CD4-positive, alpha-beta T cell (primary cell): ENCODE results near the gene KCNN4. TPM values are rescaled to one million over a fixed set of nuclear protein-coding genes. Genes with fewer than 3 reads are reported as not detected.

Experiments
- ATAC-seq: fragments of 200-7000 bp; cut with Tn5 transposase; one replicate; pipeline ENCODE4 v1.10.0; 2022; ENCODE audit warnings: mild to moderate bottlenecking; ENCODE audit not compliant: poor library complexity
- CTCF ChIA-PET: fragments of 350-600 bp; sonication (Branson Sonifier 250); formaldehyde crosslinking; loops from one replicate; lab custom pipeline; 2021; ENCODE audit warnings: antibody characterized with exemption, inconsistent platforms; lab: Charles Lee
- POLR2A ChIA-PET: fragments of 350-600 bp; sonication (Branson Sonifier 250); formaldehyde crosslinking; loops from one replicate; lab custom pipeline; 2021; ENCODE audit warnings: antibody characterized with exemption, inconsistent platforms; lab: Charles Lee
- DNase-seq, 14 experiments: peaks; one replicate each; pipeline ENCODE4 v3.0.0-alpha.2; 2013 to 2020; ENCODE audit warnings: mixed read lengths in 2 of 14
- H3K27ac ChIP-seq, 2 donors: one replicate each; pipeline versions ENCODE4 v1.5.1 to v1.7.0; 2013; ENCODE audit warnings: low read length in 2 of 2, low read depth in 1 of 2, mild to moderate bottlenecking in 1 of 2
- H3K27me3 ChIP-seq, 2 experiments: 1 replicate in 1 of 2; 2 replicates in 1 of 2; pipeline versions ENCODE4 v1.6.1 to v1.7.0; 2013; ENCODE audit warnings: low read length in 2 of 2, control low read depth in 1 of 2, mild to moderate bottlenecking in 1 of 2, moderate library complexity in 1 of 2; ENCODE audit not compliant: insufficient read depth in 2 of 2, control insufficient read depth in 1 of 2
- H3K36me3 ChIP-seq: one replicate; pipeline ENCODE4 v1.6.1; 2013; ENCODE audit warnings: low read length, control low read depth; ENCODE audit not compliant: insufficient read depth
- H3K4me1 ChIP-seq: one replicate; pipeline ENCODE4 v1.6.1; 2013; ENCODE audit warnings: low read length, control low read depth; ENCODE audit not compliant: insufficient read depth
- H3K4me3 ChIP-seq: one replicate; pipeline ENCODE4 v1.5.1; 2013; ENCODE audit warnings: mild to moderate bottlenecking, low read length, moderate library complexity
- H3K9me3 ChIP-seq, 2 experiments: 1 replicate in 1 of 2; 2 replicates in 1 of 2; pipeline versions ENCODE4 v1.6.1 to v1.7.0; 2013; ENCODE audit warnings: low read length in 2 of 2, mild to moderate bottlenecking in 2 of 2, control low read depth in 1 of 2, moderate library complexity in 1 of 2; ENCODE audit not compliant: control insufficient read depth in 1 of 2, insufficient read depth in 1 of 2
- H3K27ac Mint-ChIP-seq: one replicate; pipeline ENCODE4 v1.8.0; 2020; ENCODE audit warnings: mixed read lengths
- H3K27me3 Mint-ChIP-seq: one replicate; pipeline ENCODE4 v1.8.0; 2021; ENCODE audit warnings: mixed read lengths
- H3K36me3 Mint-ChIP-seq: one replicate; pipeline ENCODE4 v1.8.0; 2021; ENCODE audit warnings: low read depth, mixed read lengths
- H3K4me1 Mint-ChIP-seq: one replicate; pipeline ENCODE4 v1.8.0; 2021; ENCODE audit warnings: low read depth, mixed read lengths
- H3K4me3 Mint-ChIP-seq: one replicate; pipeline ENCODE4 v1.8.0; 2020; ENCODE audit warnings: mild to moderate bottlenecking, mixed read lengths
- H3K9me3 Mint-ChIP-seq: one replicate; pipeline ENCODE4 v1.8.0; 2020; ENCODE audit warnings: mixed read lengths
- CTCF ChIP-seq: fragments of 200-600 bp; IDR thresholded peaks from one replicate; pipeline ENCODE4 v1.8.0; 2022; ENCODE audit warnings: antibody characterized with exemption, mild to moderate bottlenecking
- intact Hi-C, 2 experiments: fragments of 100-400 bp; cut with DNase I in 1 of 2; cut with micrococcal nuclease in 1 of 2; formaldehyde crosslinking; loops; one replicate each; pipeline versions ENCODE4 v1.15.1 to v1.9.0; 2023 to 2025; cut with DNase I, micrococcal nuclease
- total RNA-seq, 174 experiments: library from RNA in 2 of 174; stranded (reverse) in 2 of 174; gene quantifications; one replicate each; pipeline ENCODE4 v1.2.3 and lab custom pipeline; 2021 to 2026

KCNN4 gene
- total RNA-seq, 2 experiments from 2014 or later, result 9.7 to 10.4 TPM

GRCh38 chr19:43754253-43754502 lies 26.6 kb downstream of the KCNN4 start:
- no peaks in the 10 kb centered on the region for H3K9me3 ChIP-seq
- POLR2A ChIA-PET, result interaction anchor here (0.6 to 4.9 kb wide), 15 partner anchors 9 to 458 kb away, joined by 3 to 47 read pairs (median 5); partner anchors contain the start of genes IRGQ, KCNN4, ZNF227 and ZNF283
- Mint-ChIP-seq H3K27me3 (no peaks in the 10 kb centered on the region), H3K27ac (peak overlapping the region; percentile 95), H3K9me3 (no peaks in the 10 kb centered on the region), H3K4me1 (peaks cover 43% of the 10 kb centered on the region), H3K36me3 (peaks cover 46% of the 10 kb centered on the region), H3K4me3 (peak overlapping the region; percentile 98)
- peak overlapping the region; percentile 97 to 99 for H3K27ac ChIP-seq
- no peaks in the 10 kb centered on the region for H3K27me3 ChIP-seq
- TF ChIP-seq CTCF, result no peak
- ATAC-seq, result no peak
- intact Hi-C loops, result loop anchor here in 1 of 2 experiments (5.0 to 10.0 kb wide), 3 partner anchors 183 to 289 kb away; partner anchors contain the start of genes LYPD3, ZNF45 and ZNF575
- peaks cover 26% of the 10 kb centered on the region for H3K36me3 ChIP-seq
- no peak for DNase-seq
- peaks cover 42% of the 10 kb centered on the region for H3K4me1 ChIP-seq
- CTCF ChIA-PET, result interaction anchor here (0.8 to 3.4 kb wide), 5 partner anchors 9 to 86 kb away, joined by 3 to 22 read pairs (median 4); no protein-coding TSS in a partner anchor
- H3K4me3 ChIP-seq, result peak overlapping the region; percentile 95

DNA sequence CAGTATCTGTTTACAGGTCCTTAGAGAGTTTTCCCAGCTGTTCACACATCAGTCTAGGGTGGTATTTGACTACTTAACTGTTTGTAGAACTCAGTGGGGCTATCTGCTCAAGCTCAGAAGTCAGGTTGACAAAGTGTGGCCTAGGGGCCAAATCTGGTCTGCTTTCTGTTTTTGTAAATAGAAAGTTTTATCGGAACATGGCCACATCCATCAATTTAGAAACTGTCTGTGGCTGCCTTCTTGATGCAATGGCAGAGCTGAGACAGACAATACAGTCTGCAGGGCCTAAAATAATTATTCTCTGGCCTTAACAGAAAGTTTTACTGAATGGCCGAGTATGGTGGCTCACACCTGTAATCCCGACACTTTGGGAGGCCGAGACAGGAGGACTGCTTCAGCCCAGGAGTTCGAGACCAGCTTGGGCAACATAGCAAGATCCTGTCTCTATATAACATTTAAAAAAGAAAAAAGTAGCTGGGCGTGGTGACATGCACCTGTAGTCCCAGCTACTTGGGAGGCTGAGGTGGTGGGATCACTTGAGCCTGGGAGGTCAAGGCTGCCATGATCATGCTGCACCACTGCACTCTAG lies 28.4 kb downstream of the KCNN4 start:
- no peak for TF ChIP-seq CTCF
- Histone ChIP-seq H3K27ac (peak overlapping the region in 1 of 2 donors; percentile 0), H3K4me3 (no peak overlapping the region), H3K9me3 (no peaks in the 10 kb centered on the region), H3K27me3 (no peaks in the 10 kb centered on the region), H3K4me1 (peaks cover 47% of the 10 kb centered on the region), H3K36me3 (peaks cover 42% of the 10 kb centered on the region)
- H3K9me3 Mint-ChIP-seq, result no peaks in the 10 kb centered on the region
- DNase-seq (no peak), ATAC-seq (no peak)
- H3K36me3 Mint-ChIP-seq, result peaks cover 62% of the 10 kb centered on the region
- CTCF ChIA-PET, result interaction anchor here (1.0 to 1.7 kb wide), 3 partner anchors 14 to 57 kb away, joined by 4 to 9 read pairs (median 5); no protein-coding TSS in a partner anchor
- H3K4me1 Mint-ChIP-seq, result peaks cover 53% of the 10 kb centered on the region
- H3K27me3 Mint-ChIP-seq, result no peaks in the 10 kb centered on the region
- no peak overlapping the region for H3K4me3 Mint-ChIP-seq
- POLR2A ChIA-PET, result interaction anchor here (0.6 to 4.9 kb wide), 3 partner anchors 13 to 84 kb away, joined by 3 to 47 read pairs (median 43); partner anchors contain the start of gene KCNN4
- intact Hi-C loops, result loop anchor here in 1 of 2 experiments (5.0 to 10.0 kb wide), 3 partner anchors 185 to 288 kb away; partner anchors contain the start of genes LYPD3, ZNF45 and ZNF575
- peak overlapping the region; percentile 11 for H3K27ac Mint-ChIP-seq

- Histone ChIP-seq H3K4me3 (no peak overlapping the region), H3K36me3 (peaks cover 50% of the 10 kb centered on the region), H3K9me3 (no peaks in the 10 kb centered on the region), H3K27me3 (no peaks in the 10 kb centered on the region), H3K27ac (peak overlapping the region in 1 of 2 donors; percentile 0), H3K4me1 (peaks cover 47% of the 10 kb centered on the region)
- H3K27ac Mint-ChIP-seq, result peak overlapping the region; percentile 11
- peak overlapping the region; percentile 25 for H3K4me3 Mint-ChIP-seq
- ChIA-PET CTCF (interaction anchor here (1.1 to 1.7 kb wide), 3 partner anchors 15 to 58 kb away, joined by 3 to 9 read pairs (median 4); no protein-coding TSS in a partner anchor), POLR2A (no interaction called here)
- H3K36me3 Mint-ChIP-seq, result peaks cover 64% of the 10 kb centered on the region
- peaks cover 53% of the 10 kb centered on the region for H3K4me1 Mint-ChIP-seq
- ATAC-seq, result no peak
- H3K27me3 Mint-ChIP-seq, result no peaks in the 10 kb centered on the region
- intact Hi-C loops, result loop anchor here in 1 of 2 experiments (5.0 to 10.0 kb wide), 3 partner anchors 186 to 287 kb away; partner anchors contain the start of genes LYPD3, ZNF45 and ZNF575
- TF ChIP-seq CTCF, result no peak
- no peaks in the 10 kb centered on the region for H3K9me3 Mint-ChIP-seq
- DNase-seq, result no peak
Measured at GRCh38 chr19:43751466-43752220, 29.1 kb downstream of the KCNN4 start.
